Esophagus squamous epithelium (tissue), 5 donors: ENCODE data around the gene PPP2R1B. TPM values are rescaled to one million over a fixed set of nuclear protein-coding genes. Genes with fewer than 3 reads are reported as not detected.
"Not testable (repeated sequence)": the region's sequence is repeated elsewhere in the genome, so short reads cannot be mapped to it uniquely, and the experiment has no call there.

ENCODE experiments used
- DNase-seq: peaks from one replicate; lab custom pipeline; 2025; lab: John Stamatoyannopoulos, UW
- H3K27ac ChIP-seq, 4 donors: fragments of 200-600 bp; sonication (generic); one replicate each; pipeline ENCODE4 v1.5.1; 2016 to 2019; ENCODE audit warnings: mild to moderate bottlenecking in 1 of 4
- H3K27me3 ChIP-seq, 4 donors: fragments of 200-600 bp; sonication (generic); 1 replicate in 3 of 4; 2 replicates in 1 of 4; pipeline versions ENCODE4 v1.5.1 to v1.6.0; 2017 to 2021; ENCODE audit warnings: antibody characterized with exemption in 1 of 4
- H3K36me3 ChIP-seq, 3 donors: fragments of 200-600 bp; sonication (generic); one replicate each; pipeline ENCODE4 v1.5.1; 2016 to 2019
- H3K4me1 ChIP-seq, 3 donors: fragments of 200-600 bp; sonication (generic); one replicate each; pipeline ENCODE4 v1.5.1; 2017 to 2019
- H3K4me3 ChIP-seq, 4 donors: fragments of 200-600 bp; sonication (generic); 1 replicate in 3 of 4; 2 replicates in 1 of 4; pipeline ENCODE4 v1.5.1; 2016 to 2019; ENCODE audit warnings: mild to moderate bottlenecking in 2 of 4, moderate library complexity in 1 of 4
- H3K9me3 ChIP-seq, 3 donors: fragments of 200-600 bp; sonication (generic); one replicate each; pipeline ENCODE4 v1.5.1; 2016 to 2019
- POLR2A ChIP-seq, 4 donors: fragments of 450-650 bp; IDR thresholded peaks; one replicate each; pipeline ENCODE4 v1.6.1; 2017; ENCODE audit warnings: antibody characterized with exemption in 4 of 4, mild to moderate bottlenecking in 4 of 4, moderate library complexity in 3 of 4
- WGBS, 2 donors: methylation state at CpG; one replicate each; pipeline ENCODE4 v1.1.5; 2018; 5-methylcytosine and 5-hydroxymethylcytosine counted together
- intact Hi-C: fragments of 100-400 bp; cut with DNase I; formaldehyde crosslinking; loops from one replicate; pipeline ENCODE4 v1.15.0; 2022
- total RNA-seq, 4 donors: library from RNA; depleted of rRNA; stranded (reverse); fragments of >200 nt; gene quantifications; one replicate each; pipeline ENCODE4 v1.1.0, GENCODE V29; 2016
- TF ChIP-seq, protein P1 (sequence below), 6 experiments: fragments of 450-650 bp in 4 of 6; fragments of 200-600 bp in 2 of 6; sonication (generic) in 2 of 6; IDR thresholded peaks; one replicate each; pipeline ENCODE4 v1.5.1; 2016 to 2019; ENCODE audit warnings: antibody characterized with exemption in 6 of 6, mild to moderate bottlenecking in 4 of 6, moderate library complexity in 4 of 6
- donor health status: DM: yes; HTN: yes; CAD: no.

PPP2R1B gene
- total RNA-seq, 4 donors from 2014 or later, result 17.6 to 39.7 (median 27.7) TPM

DNA sequence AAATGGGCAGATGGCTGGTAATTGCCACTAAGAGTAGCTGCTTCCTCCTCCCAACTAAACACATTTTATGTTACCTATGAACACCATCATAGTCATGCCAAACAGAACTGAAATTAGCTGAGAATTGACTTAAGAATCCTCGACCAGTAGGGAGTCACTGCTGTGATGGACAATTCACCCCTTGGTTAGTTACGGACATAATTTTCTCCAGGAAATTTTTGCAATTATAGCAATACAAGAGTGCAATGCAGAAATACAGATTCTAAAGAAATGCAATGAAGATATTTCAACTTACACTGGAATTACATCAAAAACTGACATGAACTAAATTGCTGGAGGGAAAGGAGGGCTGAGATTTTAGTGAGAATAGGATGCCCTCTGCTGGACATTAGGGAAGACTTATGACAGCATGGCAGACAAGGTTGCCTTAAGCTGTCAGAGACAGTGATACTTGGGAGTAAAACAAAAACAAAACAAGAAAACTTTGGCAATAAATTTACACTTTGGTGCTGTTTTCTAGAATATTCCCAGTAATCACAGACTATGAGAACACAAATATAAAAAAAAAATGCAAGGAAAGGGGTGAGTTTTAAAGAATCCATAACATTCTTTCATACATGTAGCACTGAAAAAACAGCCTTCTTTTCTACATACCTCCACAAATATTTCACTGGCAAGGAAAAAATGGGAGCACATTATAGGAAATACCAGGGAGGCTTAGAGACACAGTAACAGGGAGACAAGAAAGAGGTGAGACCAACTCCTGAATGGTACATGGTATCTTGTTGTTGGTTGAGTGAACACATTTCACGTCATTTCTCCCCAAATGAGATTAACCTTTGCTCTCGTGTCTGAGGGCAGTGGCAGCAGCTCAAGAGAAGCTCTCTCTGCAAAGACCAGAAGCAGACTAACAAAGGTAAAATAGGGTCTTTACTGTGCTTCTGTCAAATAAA is 11.2 kb upstream of the PPP2R1B start:
- H3K9me3 ChIP-seq, result no peaks in the 10 kb centered on the region
- H3K4me1 ChIP-seq, result peaks cover 0 to 7% (median 0%) of the 10 kb centered on the region in 3 donors
- WGBS, 2 donors, result 76 to 77% methylated on average over 4 of the region's 4 CpGs
- DNase-seq, result no peak
- H3K4me3 ChIP-seq, result no peak overlapping the region
- no peaks in the 10 kb centered on the region for H3K27me3 ChIP-seq
- no peak overlapping the region for H3K27ac ChIP-seq
- intact Hi-C loops, result loop anchor here (10.0 kb wide), 1 partner anchor 57 kb away; no protein-coding TSS in a partner anchor
- TF ChIP-seq, protein P1, sequence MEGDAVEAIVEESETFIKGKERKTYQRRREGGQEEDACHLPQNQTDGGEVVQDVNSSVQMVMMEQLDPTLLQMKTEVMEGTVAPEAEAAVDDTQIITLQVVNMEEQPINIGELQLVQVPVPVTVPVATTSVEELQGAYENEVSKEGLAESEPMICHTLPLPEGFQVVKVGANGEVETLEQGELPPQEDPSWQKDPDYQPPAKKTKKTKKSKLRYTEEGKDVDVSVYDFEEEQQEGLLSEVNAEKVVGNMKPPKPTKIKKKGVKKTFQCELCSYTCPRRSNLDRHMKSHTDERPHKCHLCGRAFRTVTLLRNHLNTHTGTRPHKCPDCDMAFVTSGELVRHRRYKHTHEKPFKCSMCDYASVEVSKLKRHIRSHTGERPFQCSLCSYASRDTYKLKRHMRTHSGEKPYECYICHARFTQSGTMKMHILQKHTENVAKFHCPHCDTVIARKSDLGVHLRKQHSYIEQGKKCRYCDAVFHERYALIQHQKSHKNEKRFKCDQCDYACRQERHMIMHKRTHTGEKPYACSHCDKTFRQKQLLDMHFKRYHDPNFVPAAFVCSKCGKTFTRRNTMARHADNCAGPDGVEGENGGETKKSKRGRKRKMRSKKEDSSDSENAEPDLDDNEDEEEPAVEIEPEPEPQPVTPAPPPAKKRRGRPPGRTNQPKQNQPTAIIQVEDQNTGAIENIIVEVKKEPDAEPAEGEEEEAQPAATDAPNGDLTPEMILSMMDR (IDR thresholded peaks at IDR 0.05), result peak; percentile 60 to 83 (median 75)
- no peak for TF ChIP-seq POLR2A (IDR thresholded peaks at IDR 0.05)
- H3K36me3 ChIP-seq, result no peaks in the 10 kb centered on the region

DNA sequence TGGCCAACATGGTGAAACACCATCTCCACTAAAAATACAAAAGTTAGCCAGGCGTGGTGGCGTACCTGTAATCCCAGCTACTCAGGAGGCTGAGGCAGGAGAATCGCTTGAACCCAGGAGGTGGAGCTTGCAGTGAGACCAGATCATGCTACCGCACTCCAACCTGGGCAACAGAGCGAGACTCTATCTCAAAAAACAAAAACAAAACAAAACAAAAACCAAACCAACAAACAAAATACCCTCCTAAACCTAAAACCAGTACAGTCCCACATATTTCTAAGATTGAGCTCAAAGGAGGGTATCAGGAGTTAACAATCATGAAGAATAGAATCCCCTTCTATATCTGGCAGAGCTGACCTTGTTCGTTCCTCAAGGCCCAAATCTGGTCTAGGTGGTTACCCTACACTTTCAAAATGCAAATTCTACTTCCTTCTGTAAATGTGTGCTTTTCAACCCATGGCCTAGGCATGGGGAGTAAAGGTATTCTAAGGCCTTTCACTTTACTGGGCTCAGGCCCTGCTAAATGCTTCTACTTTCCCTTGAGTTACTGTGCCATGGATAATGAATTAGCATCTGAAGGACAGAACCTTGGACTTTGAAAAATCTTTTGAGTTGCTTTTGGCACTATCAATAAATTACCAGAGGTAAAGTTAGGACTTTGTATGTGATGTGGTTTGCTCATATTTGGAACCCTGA is 10.4 kb upstream of the PPP2R1B start:
- Histone ChIP-seq H3K27ac (no peak overlapping the region), H3K4me1 (peaks cover 0 to 7% (median 0%) of the 10 kb centered on the region in 3 donors), H3K36me3 (no peaks in the 10 kb centered on the region), H3K4me3 (no peak overlapping the region), H3K9me3 (no peaks in the 10 kb centered on the region), H3K27me3 (no peaks in the 10 kb centered on the region)
- intact Hi-C loops, result loop anchor here (10.0 kb wide), 1 partner anchor 58 kb away; no protein-coding TSS in a partner anchor
- 82% methylated on average over 6 of the region's 6 CpGs for WGBS, 2 donors
- TF ChIP-seq POLR2A (IDR thresholded peaks at IDR 0.05), result no peak
- TF ChIP-seq, protein P1 (IDR thresholded peaks at IDR 0.05), result no peak
- DNase-seq, result no peak

DNA sequence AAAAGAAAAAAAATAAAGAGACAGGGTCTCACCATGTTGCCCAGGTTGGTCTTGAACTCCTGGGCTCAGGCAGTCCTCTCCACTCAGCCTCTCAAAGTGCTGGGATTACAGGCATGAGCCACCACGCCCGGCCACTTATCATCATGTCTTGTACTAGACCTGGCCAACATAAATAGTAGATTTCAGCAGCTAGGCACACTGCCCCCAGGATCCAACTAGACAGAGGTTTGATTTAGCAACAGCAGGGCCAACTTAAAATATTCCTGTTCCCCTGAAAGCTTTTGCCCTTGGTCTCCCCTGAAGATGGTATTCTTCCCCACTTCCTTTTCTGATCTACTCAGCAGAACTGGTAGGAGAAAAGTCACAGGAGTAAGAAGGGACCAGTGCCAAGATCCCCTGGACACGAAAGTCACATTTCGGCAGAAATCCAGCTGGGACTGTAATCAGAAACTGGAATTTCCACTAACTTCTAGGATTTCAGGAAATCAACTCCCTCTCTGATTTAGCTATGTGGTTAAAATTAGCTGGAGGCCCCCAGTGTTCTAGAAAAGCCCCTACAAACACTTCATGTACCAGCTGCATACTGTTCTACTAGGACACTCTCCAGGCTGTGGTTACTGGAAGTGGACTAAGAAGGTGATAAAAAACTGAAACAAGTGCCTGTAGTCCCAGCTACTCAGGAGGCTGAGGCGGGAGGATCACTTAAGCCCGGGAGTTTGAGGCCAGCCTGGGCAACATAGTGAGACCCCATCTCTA is 8.9 kb upstream of the PPP2R1B start:
- TF ChIP-seq, protein P1 (IDR thresholded peaks at IDR 0.05), result no peak
- no peak for TF ChIP-seq POLR2A (IDR thresholded peaks at IDR 0.05)
- intact Hi-C loops, result loop anchor here (10.0 kb wide), 1 partner anchor 60 kb away; no protein-coding TSS in a partner anchor
- peak overlapping the region in 2 of 4 donors; percentile 8 to 13 for H3K27ac ChIP-seq
- H3K9me3 ChIP-seq, result no peaks in the 10 kb centered on the region
- no peak for DNase-seq
- no peaks in the 10 kb centered on the region for H3K27me3 ChIP-seq
- 59 to 61% methylated on average over 6 of the region's 6 CpGs for WGBS, 2 donors
- no peaks in the 10 kb centered on the region for H3K36me3 ChIP-seq
- H3K4me3 ChIP-seq, result no peak overlapping the region
- H3K4me1 ChIP-seq, result peaks cover 0 to 7% (median 0%) of the 10 kb centered on the region in 3 donors

DNA sequence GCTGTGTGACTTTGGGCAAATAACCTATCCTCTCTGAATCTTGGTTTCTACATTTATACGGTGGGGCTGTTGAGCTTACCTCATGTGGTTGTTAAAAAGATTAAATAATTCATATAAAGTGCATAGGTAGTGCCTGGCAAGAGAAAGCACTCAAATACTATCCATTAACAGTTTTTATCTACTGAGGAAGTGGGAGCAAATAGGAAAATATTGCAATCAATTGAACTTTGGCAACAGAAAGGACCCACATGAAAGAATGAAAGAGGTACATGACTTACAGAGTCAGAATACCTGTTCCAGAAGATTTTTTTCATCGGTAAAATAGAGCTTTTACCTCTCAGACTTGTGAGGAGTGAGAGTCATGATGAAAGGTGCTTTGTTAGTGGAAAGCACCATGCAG is 6.3 kb upstream of the PPP2R1B start:
- intact Hi-C loops, result loop anchor here (10.0 kb wide), 1 partner anchor 62 kb away; no protein-coding TSS in a partner anchor
- 85 to 94% methylated on average over 2 of the region's 2 CpGs for WGBS, 2 donors
- no peak overlapping the region for H3K27ac ChIP-seq

DNA sequence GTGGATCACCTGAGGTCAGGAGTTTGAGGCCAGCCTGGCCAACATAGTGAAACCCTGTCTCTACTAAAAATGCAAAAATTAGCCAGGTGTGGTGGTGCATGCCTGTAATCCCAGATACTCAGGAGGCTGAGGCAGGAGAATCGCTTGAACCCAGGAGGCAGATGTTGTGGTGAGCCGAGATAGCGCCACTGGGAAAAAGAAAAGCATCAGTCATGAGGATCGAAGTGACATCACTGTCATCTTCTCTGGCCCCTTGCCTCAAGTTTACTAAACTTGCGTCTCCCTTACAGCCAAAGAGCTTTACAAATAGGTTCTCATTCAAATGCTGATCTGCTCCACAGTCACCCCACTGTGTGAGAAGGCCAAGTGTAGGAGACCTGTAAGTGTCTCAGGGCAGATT is 5.0 kb upstream of the PPP2R1B start:
- intact Hi-C loops, result loop anchor here (10.0 kb wide), 1 partner anchor 64 kb away; no protein-coding TSS in a partner anchor
- not testable (repeated sequence) for H3K27me3 ChIP-seq, DNase-seq, H3K27ac ChIP-seq, H3K4me3 ChIP-seq, H3K36me3 ChIP-seq, H3K9me3 ChIP-seq
- WGBS, 2 donors, result 94 to 97% methylated on average over 5 of the region's 5 CpGs
- H3K4me1 ChIP-seq, result peaks cover 0 to 16% (median 8%) of the 10 kb centered on the region in 3 donors

More for the DNA sequence above, 6.3 kb upstream of the PPP2R1B start:
- TF ChIP-seq, protein P1 (IDR thresholded peaks at IDR 0.05), result no peak
- no peak for TF ChIP-seq POLR2A (IDR thresholded peaks at IDR 0.05)
- Histone ChIP-seq H3K27me3 (no peaks in the 10 kb centered on the region), H3K4me3 (no peak overlapping the region), H3K9me3 (no peaks in the 10 kb centered on the region), H3K36me3 (no peaks in the 10 kb centered on the region), H3K4me1 (peaks cover 0 to 7% (median 0%) of the 10 kb centered on the region in 3 donors)
- no peak for DNase-seq
